Measurements from ENCODE around the gene DPYSL4.

GRCh38 chr10:132199268-132199853, 12.6 kb downstream of the DPYSL4 start:
- TF ChIP-seq ETS1 (IDR thresholded peaks at IDR 0.05) (no peak), EZH2 (IDR thresholded peaks at IDR 0.05; ENCODE audit: low read depth, unreplicated experiment) (no peak), CTCF (conservative IDR thresholded peaks at IDR 0.05; ENCODE audit: low read depth in 2 of 2) (no peak)

Data from GM23338 (cell line).